Neural progenitor cell (in vitro differentiated cells): ENCODE results near the gene LSM14A. TPM values are rescaled to one million over a fixed set of nuclear protein-coding genes. Genes with fewer than 3 reads are reported as not detected.

Source experiments
- DNase-seq: peaks from one replicate; pipeline ENCODE4 v3.0.0-alpha.2; 2016; ENCODE audit warnings: low spot score
- H2AFZ ChIP-seq: fragments of 200-600 bp; sonication (generic); replicated peaks from 2 replicates; pipeline ENCODE4 v1.6.1; 2016; ENCODE audit warnings: antibody characterized with exemption
- H3F3A ChIP-seq: fragments of 200-600 bp; sonication (generic); 2 replicates; pipeline ENCODE4 v1.6.1; 2016; ENCODE audit warnings: antibody characterized with exemption, low read depth
- H3K27ac ChIP-seq: fragments of 200-600 bp; sonication (generic); 2 replicates; pipeline ENCODE4 v1.5.1; 2016; ENCODE audit warnings: mild to moderate bottlenecking
- H3K27me3 ChIP-seq: fragments of 200-600 bp; sonication (generic); 2 replicates; pipeline ENCODE4 v1.6.1; 2016; ENCODE audit warnings: mild to moderate bottlenecking, moderate library complexity
- H3K36me3 ChIP-seq: fragments of 200-600 bp; sonication (generic); 2 replicates; pipeline ENCODE4 v1.5.1; 2016
- H3K4me1 ChIP-seq: fragments of 200-600 bp; sonication (generic); 2 replicates; pipeline ENCODE4 v1.6.1; 2016; ENCODE audit warnings: mixed run types
- H3K4me2 ChIP-seq: fragments of 200-600 bp; sonication (generic); 2 replicates; pipeline ENCODE4 v1.6.1; 2016
- H3K4me3 ChIP-seq: fragments of 200-600 bp; sonication (generic); 2 replicates; pipeline ENCODE4 v1.5.1; 2016
- H3K79me2 ChIP-seq: fragments of 200-600 bp; sonication (generic); 2 replicates; pipeline ENCODE4 v1.6.1; 2016; ENCODE audit warnings: low read depth
- H3K9ac ChIP-seq: fragments of 200-600 bp; sonication (generic); 2 replicates; pipeline ENCODE4 v1.6.1; 2016
- H3K9me3 ChIP-seq: fragments of 200-600 bp; sonication (generic); 2 replicates; pipeline ENCODE4 v1.5.1; 2016; ENCODE audit warnings: low read depth
- H4K20me1 ChIP-seq: fragments of 200-600 bp; sonication (generic); 2 replicates; pipeline ENCODE4 v1.6.1; 2016; ENCODE audit warnings: low read depth
- H3K27ac Mint-ChIP-seq: 3 replicates; pipeline ENCODE4 v1.8.0; 2021; ENCODE audit warnings: mixed read lengths
- H3K27me3 Mint-ChIP-seq: 2 replicates; pipeline ENCODE4 v1.8.0; 2022; ENCODE audit warnings: low read depth, mild to moderate bottlenecking, inconsistent platforms, moderate library complexity, mixed read lengths; ENCODE audit not compliant: insufficient read depth
- H3K36me3 Mint-ChIP-seq: 3 replicates; pipeline ENCODE4 v1.8.0; 2021; ENCODE audit warnings: mixed read lengths
- H3K4me1 Mint-ChIP-seq: 3 replicates; pipeline ENCODE4 v1.8.0; 2021; ENCODE audit warnings: mixed read lengths
- H3K4me3 Mint-ChIP-seq: 3 replicates; pipeline ENCODE4 v1.8.0; 2021; ENCODE audit warnings: mild to moderate bottlenecking, moderate library complexity, mixed read lengths
- H3K9me3 Mint-ChIP-seq: 3 replicates; pipeline ENCODE4 v1.8.0; 2020; ENCODE audit warnings: mixed read lengths
- EZH2 ChIP-seq: fragments of 200-600 bp; sonication (generic); IDR thresholded peaks from 2 replicates; pipeline ENCODE4 v1.6.1; 2017; ENCODE audit warnings: antibody characterized with exemption, mild to moderate bottlenecking, moderate library complexity
- EZH2phosphoT487 ChIP-seq: fragments of 200-600 bp; sonication (generic); IDR thresholded peaks from 2 replicates; pipeline ENCODE4 v1.6.1; 2017; ENCODE audit warnings: antibody characterized with exemption
- total RNA-seq: library from RNA; depleted of rRNA; stranded (reverse); fragments of >200 nt; gene quantifications from 2 replicates; pipeline ENCODE4 v1.2.3, GENCODE V29; 2015; ENCODE audit warnings: low replicate concordance
- TF ChIP-seq, protein P1 (sequence below): fragments of 200-600 bp; sonication (generic); IDR thresholded peaks from 2 replicates; pipeline ENCODE4 v1.5.1; 2017; ENCODE audit warnings: antibody characterized with exemption, mild to moderate bottlenecking

LSM14A gene
- total RNA-seq, 1 donor from 2014 or later: 152 TPM

- Histone ChIP-seq H2AFZ (no peak overlapping the region), H3K9me3 (no peaks in the 10 kb centered on the region), H3K27ac (no peak overlapping the region), H3K9ac (no peak overlapping the region), H3F3A (peaks cover 24% of the 10 kb centered on the region), H3K4me3 (no peak overlapping the region), H3K4me2 (no peak overlapping the region), H3K27me3 (no peaks in the 10 kb centered on the region), H3K36me3 (peaks cover 32% of the 10 kb centered on the region), H3K4me1 (no peaks in the 10 kb centered on the region), H3K79me2 (peaks cover 42% of the 10 kb centered on the region), H4K20me1 (peaks cover 9% of the 10 kb centered on the region)
- Mint-ChIP-seq H3K4me3 (no peak overlapping the region), H3K27ac (no peak overlapping the region), H3K27me3 (no peaks in the 10 kb centered on the region), H3K9me3 (no peaks in the 10 kb centered on the region), H3K4me1 (no peaks in the 10 kb centered on the region), H3K36me3 (peaks cover 37% of the 10 kb centered on the region)
- DNase-seq: no peak
- TF ChIP-seq EZH2phosphoT487 (no peak), EZH2 (no peak)
- TF ChIP-seq, protein P1, sequence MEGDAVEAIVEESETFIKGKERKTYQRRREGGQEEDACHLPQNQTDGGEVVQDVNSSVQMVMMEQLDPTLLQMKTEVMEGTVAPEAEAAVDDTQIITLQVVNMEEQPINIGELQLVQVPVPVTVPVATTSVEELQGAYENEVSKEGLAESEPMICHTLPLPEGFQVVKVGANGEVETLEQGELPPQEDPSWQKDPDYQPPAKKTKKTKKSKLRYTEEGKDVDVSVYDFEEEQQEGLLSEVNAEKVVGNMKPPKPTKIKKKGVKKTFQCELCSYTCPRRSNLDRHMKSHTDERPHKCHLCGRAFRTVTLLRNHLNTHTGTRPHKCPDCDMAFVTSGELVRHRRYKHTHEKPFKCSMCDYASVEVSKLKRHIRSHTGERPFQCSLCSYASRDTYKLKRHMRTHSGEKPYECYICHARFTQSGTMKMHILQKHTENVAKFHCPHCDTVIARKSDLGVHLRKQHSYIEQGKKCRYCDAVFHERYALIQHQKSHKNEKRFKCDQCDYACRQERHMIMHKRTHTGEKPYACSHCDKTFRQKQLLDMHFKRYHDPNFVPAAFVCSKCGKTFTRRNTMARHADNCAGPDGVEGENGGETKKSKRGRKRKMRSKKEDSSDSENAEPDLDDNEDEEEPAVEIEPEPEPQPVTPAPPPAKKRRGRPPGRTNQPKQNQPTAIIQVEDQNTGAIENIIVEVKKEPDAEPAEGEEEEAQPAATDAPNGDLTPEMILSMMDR: no peak
Observed at GRCh38 chr19:34217952-34218817, 45.9 kb downstream of the LSM14A start.

- peaks cover 32% of the 10 kb centered on the region for H3K36me3 ChIP-seq
- peaks cover 36% of the 10 kb centered on the region for H3K79me2 ChIP-seq
- H4K20me1 ChIP-seq: peaks cover 4% of the 10 kb centered on the region
- TF ChIP-seq EZH2phosphoT487 (no peak), EZH2 (no peak)
- TF ChIP-seq, protein P1: no peak
- H3K27ac ChIP-seq: no peak overlapping the region
- no peak overlapping the region for H3K4me3 ChIP-seq
- H2AFZ ChIP-seq: no peak overlapping the region
- no peaks in the 10 kb centered on the region for H3K4me1 ChIP-seq
- no peaks in the 10 kb centered on the region for H3K27me3 ChIP-seq
- H3K4me1 Mint-ChIP-seq: no peaks in the 10 kb centered on the region
- H3K27ac Mint-ChIP-seq: no peak overlapping the region
- no peak overlapping the region for H3K4me2 ChIP-seq
- no peaks in the 10 kb centered on the region for H3K27me3 Mint-ChIP-seq
- H3K9me3 Mint-ChIP-seq: no peaks in the 10 kb centered on the region
- H3K9ac ChIP-seq: no peak overlapping the region
- H3K36me3 Mint-ChIP-seq: peaks cover 41% of the 10 kb centered on the region
- H3K4me3 Mint-ChIP-seq: no peak overlapping the region
- no peak for DNase-seq
- peaks cover 24% of the 10 kb centered on the region for H3F3A ChIP-seq
- no peaks in the 10 kb centered on the region for H3K9me3 ChIP-seq
Observed at GRCh38 chr19:34218818-34219164, 46.5 kb downstream of the LSM14A start.

- H3K4me1 Mint-ChIP-seq: no peaks in the 10 kb centered on the region
- TF ChIP-seq EZH2phosphoT487 (no peak), EZH2 (no peak)
- TF ChIP-seq, protein P1: peak; percentile 74
- H3K36me3 Mint-ChIP-seq: peaks cover 46% of the 10 kb centered on the region
- Histone ChIP-seq H2AFZ (no peak overlapping the region), H3K4me2 (no peak overlapping the region), H3K4me3 (no peak overlapping the region), H3K27ac (no peak overlapping the region), H3K9me3 (no peaks in the 10 kb centered on the region), H3K27me3 (no peaks in the 10 kb centered on the region), H3K79me2 (peaks cover 30% of the 10 kb centered on the region), H3F3A (peaks cover 21% of the 10 kb centered on the region), H4K20me1 (peaks cover 4% of the 10 kb centered on the region), H3K36me3 (peaks cover 29% of the 10 kb centered on the region), H3K9ac (no peak overlapping the region), H3K4me1 (no peaks in the 10 kb centered on the region)
- H3K9me3 Mint-ChIP-seq: no peaks in the 10 kb centered on the region
- H3K27me3 Mint-ChIP-seq: no peaks in the 10 kb centered on the region
- H3K4me3 Mint-ChIP-seq: no peak overlapping the region
- H3K27ac Mint-ChIP-seq: no peak overlapping the region
- peak; percentile 65 for DNase-seq
Observed at GRCh38 chr19:34220472-34221063, 48.3 kb downstream of the LSM14A start.
